ENCODE data around the gene ST7.

The ST7 gene

GRCh38 chr7:117036053-117036669 lies 82.9 kb downstream of the ST7 start:
- DNase-seq, result no peak

- DNase-seq, result no peak
Observed at GRCh38 chr7:117036836-117037235, 83.5 kb downstream of the ST7 start.

GRCh38 chr7:117038408-117038807 lies 85.1 kb downstream of the ST7 start:
- DNase-seq, result no peak

GRCh38 chr7:117041007-117041406 lies 87.7 kb downstream of the ST7 start:
- no peak for DNase-seq

- DNase-seq, result no peak
Observed at GRCh38 chr7:117041822-117042221, 88.5 kb downstream of the ST7 start.

- DNase-seq, result no peak
Observed at GRCh38 chr7:117043108-117043825, 90.0 kb downstream of the ST7 start.

GRCh38 chr7:117044664-117045063 lies 91.4 kb downstream of the ST7 start:
- no peak for DNase-seq

- DNase-seq, result no peak
Observed at GRCh38 chr7:117045927-117046710, 92.8 kb downstream of the ST7 start.

GRCh38 chr7:117047496-117047895 lies 94.2 kb downstream of the ST7 start:
- DNase-seq, result no peak

- DNase-seq, result no peak
Observed at GRCh38 chr7:117048114-117048866, 95.0 kb downstream of the ST7 start.

GRCh38 chr7:117048882-117049281 lies 95.6 kb downstream of the ST7 start:
- DNase-seq, result no peak

- no peak for DNase-seq
Observed at GRCh38 chr7:117051808-117052207, 98.5 kb downstream of the ST7 start.

GRCh38 chr7:117053432-117053831 lies 100.1 kb downstream of the ST7 start:
- DNase-seq, result no peak

- DNase-seq, result no peak
Observed at GRCh38 chr7:117061751-117062150, 108.5 kb downstream of the ST7 start.

GRCh38 chr7:117062300-117062699 lies 109.0 kb downstream of the ST7 start:
- DNase-seq, result no peak

GRCh38 chr7:117064688-117065087 lies 111.4 kb downstream of the ST7 start:
- DNase-seq, result no peak

GRCh38 chr7:117065571-117066150 lies 112.4 kb downstream of the ST7 start:
- no peak for DNase-seq

GRCh38 chr7:117066668-117067067 lies 113.4 kb downstream of the ST7 start:
- no peak for DNase-seq

GRCh38 chr7:117067340-117067739 lies 114.0 kb downstream of the ST7 start:
- DNase-seq, result no peak

- no peak for DNase-seq
Observed at GRCh38 chr7:117068511-117069145, 115.3 kb downstream of the ST7 start.

GRCh38 chr7:117069379-117069778 lies 116.1 kb downstream of the ST7 start:
- no peak for DNase-seq

GRCh38 chr7:117071551-117071950 lies 118.2 kb downstream of the ST7 start:
- no peak for DNase-seq

Data from activated gamma-delta T cell treated with Interleukin-2 at 50 U/mL for 16 hours (primary cell).